HG02885 (cell line): ENCODE measurements around the gene AJM1.

ENCODE experiments used
- ATAC-seq: cut with Tn5 transposase; IDR thresholded peaks from one replicate; pipeline ENCODE4 v1.9.1; 2021; ENCODE audit warnings: mild to moderate bottlenecking; ENCODE audit not compliant: unreplicated experiment, poor library complexity

The AJM1 gene

GRCh38 chr9:136853596-136854112 is 11.4 kb downstream of the AJM1 start:
- ATAC-seq: no peak

GRCh38 chr9:136854113-136854841 is 12.0 kb downstream of the AJM1 start:
- no peak for ATAC-seq

GRCh38 chr9:136854842-136855460 is 12.7 kb downstream of the AJM1 start:
- ATAC-seq: no peak

GRCh38 chr9:136855461-136856078 is 13.3 kb downstream of the AJM1 start:
- no peak for ATAC-seq

- ATAC-seq: no peak
Measured at GRCh38 chr9:136856079-136856476, 13.8 kb downstream of the AJM1 start.

- no peak for ATAC-seq
Measured at GRCh38 chr9:136856541-136857141, 14.4 kb downstream of the AJM1 start.

- ATAC-seq: no peak
Measured at GRCh38 chr9:136857166-136857565, 14.9 kb downstream of the AJM1 start.

GRCh38 chr9:136857581-136858412 is 15.5 kb downstream of the AJM1 start:
- no peak for ATAC-seq

- no peak for ATAC-seq
Measured at GRCh38 chr9:136858452-136858843, 16.2 kb downstream of the AJM1 start.

- no peak for ATAC-seq
Measured at GRCh38 chr9:136858844-136859757, 16.8 kb downstream of the AJM1 start.

GRCh38 chr9:136860529-136860928 is 18.3 kb downstream of the AJM1 start:
- ATAC-seq: no peak

- ATAC-seq: no peak
Measured at GRCh38 chr9:136860933-136861873, 18.9 kb downstream of the AJM1 start.

- ATAC-seq: no peak
Measured at GRCh38 chr9:136861874-136862457, 19.7 kb downstream of the AJM1 start.

GRCh38 chr9:136862849-136863622 is 20.8 kb downstream of the AJM1 start:
- ATAC-seq: no peak

GRCh38 chr9:136863623-136864273 is 21.5 kb downstream of the AJM1 start:
- ATAC-seq: no peak

GRCh38 chr9:136865041-136865767 is 22.9 kb downstream of the AJM1 start:
- no peak for ATAC-seq
